Erythroblast (primary cell): ENCODE data around the gene COQ9.

Source experiments
- GATA1 ChIP-seq: IDR thresholded peaks from 2 replicates; pipeline ENCODE4 v1.6.1; 2011; ENCODE audit warnings: low read depth, mild to moderate bottlenecking, control low read depth, low read length, moderate library complexity
- POLR2A ChIP-seq: IDR thresholded peaks from 2 replicates; pipeline ENCODE4 v1.6.1; 2011; ENCODE audit warnings: mild to moderate bottlenecking, low read length

GRCh38 chr16:57403965-57404817 lies 43.1 kb upstream of the COQ9 start, which contains the start of gene CCL17:
- TF ChIP-seq POLR2A, result no peak
- no peak for TF ChIP-seq GATA1
